HG03097 (cell line): ENCODE results near the gene FAM43B.
"Not testable (repeated sequence)": the region's sequence is repeated elsewhere in the genome, so short reads cannot be mapped to it uniquely, and the experiment has no call there.

Experiments used
- ATAC-seq: cut with Tn5 transposase; IDR thresholded peaks from one replicate; pipeline ENCODE4 v1.9.1; 2021; ENCODE audit not compliant: unreplicated experiment, low FRiP score

Gene FAM43B, protein sequence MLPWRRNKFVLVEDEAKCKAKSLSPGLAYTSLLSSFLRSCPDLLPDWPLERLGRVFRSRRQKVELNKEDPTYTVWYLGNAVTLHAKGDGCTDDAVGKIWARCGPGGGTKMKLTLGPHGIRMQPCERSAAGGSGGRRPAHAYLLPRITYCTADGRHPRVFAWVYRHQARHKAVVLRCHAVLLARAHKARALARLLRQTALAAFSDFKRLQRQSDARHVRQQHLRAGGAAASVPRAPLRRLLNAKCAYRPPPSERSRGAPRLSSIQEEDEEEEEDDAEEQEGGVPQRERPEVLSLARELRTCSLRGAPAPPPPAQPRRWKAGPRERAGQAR

GRCh38 chr1:20551945-20552727, at the start of gene FAM43B:
FAM43B (plus strand) TSS chr1:20552573; CDS start chr1:20552974, 401 bp downstream.
- no peak for ATAC-seq

- ATAC-seq: no peak
These were observed 46.9 kb upstream of the FAM43B start for GRCh38 chr1:20505488-20505887.

GRCh38 chr1:20507248-20507563, 45.2 kb upstream of the FAM43B start:
- ATAC-seq: peak; percentile 13

DNA sequence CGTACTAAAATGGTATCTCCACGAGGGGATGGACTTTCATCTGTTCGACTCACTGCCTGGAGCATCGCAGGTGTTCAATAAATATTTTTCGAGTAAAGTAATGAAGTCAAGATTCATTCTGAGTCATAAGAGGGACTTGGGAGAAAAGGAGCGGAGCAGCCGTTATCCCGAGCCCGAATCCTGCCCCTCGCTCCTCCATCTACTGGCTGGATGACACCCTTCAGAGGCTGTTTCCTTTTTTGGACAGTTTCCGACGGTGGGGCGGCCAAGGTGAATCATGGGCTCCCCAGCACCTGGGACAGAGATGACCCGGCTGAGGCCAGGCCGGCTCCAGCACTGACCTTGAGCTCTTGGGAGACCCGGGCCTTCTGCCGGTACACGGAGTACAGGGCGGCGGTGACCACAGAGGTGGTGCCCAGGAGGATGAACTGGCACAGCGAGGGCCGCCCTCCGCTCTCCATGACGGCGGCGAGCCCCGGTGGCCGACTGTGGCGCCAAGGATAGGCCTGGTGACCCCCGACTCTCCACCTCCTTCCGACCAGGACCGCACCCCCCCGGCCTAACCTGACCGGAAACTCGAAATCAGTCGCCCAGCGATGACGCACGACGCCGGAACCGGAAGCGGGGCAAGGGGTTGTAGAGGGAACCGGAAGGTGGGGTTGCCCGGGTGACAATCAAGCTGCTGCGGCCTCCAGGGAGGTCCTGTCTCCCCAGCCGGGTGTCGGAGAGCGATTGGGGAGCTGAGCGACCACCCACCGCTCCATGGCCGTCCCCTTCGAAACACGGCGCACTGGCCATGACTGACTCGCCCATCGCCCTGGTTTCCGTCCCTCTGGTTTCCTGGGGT, 44.6 kb upstream of the FAM43B start, which contains the start of gene MUL1:
TSS of gene MUL1 (minus strand) at position 588 of the 847 bp plus-strand sequence. CDS start at position 461, 127 bp downstream.
- peak; percentile 79 for ATAC-seq

DNA sequence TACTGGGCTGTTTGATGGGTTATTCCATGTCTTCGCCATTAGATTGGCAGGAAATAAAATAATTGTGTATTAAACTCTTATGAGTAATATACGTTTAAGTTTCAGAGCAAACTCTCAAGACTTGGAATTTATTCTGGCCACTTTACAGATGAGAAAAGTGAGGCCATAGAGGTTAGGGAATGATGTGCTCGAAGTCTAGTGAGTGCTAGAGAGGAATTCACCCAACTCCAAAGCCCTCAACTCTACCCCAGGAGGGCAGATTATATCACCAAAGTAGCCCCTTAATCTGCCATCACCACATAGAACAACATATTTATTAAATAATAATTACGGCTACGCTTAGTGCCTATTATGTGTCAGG, 44.0 kb upstream of the FAM43B start:
- no peak for ATAC-seq

GRCh38 chr1:20511518-20512428, 40.6 kb upstream of the FAM43B start:
- ATAC-seq: no peak

GRCh38 chr1:20519609-20520262, 32.6 kb upstream of the FAM43B start:
- ATAC-seq: not testable (repeated sequence)

- no peak for ATAC-seq
These were observed 30.2 kb upstream of the FAM43B start for GRCh38 chr1:20521960-20522861.

DNA sequence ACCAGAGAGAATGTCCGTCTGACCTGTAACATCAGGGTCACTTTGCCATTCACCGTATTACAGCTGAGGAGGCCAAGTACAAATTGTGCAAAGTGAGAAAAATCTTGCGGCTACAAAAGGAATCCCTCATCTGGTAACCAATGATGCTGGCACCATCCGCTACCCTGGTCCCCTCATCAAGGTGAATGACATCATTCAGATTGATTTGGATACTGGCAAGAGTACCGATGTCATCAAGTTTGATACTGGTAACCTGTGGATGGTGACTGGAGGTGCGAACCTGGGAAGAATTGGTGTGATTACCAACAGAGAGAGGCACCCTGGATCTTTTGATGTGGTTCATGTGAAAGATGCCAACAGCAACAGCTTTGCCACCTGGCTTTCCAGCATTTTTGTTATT, 26.1 kb upstream of the FAM43B start:
- ATAC-seq: no peak

DNA sequence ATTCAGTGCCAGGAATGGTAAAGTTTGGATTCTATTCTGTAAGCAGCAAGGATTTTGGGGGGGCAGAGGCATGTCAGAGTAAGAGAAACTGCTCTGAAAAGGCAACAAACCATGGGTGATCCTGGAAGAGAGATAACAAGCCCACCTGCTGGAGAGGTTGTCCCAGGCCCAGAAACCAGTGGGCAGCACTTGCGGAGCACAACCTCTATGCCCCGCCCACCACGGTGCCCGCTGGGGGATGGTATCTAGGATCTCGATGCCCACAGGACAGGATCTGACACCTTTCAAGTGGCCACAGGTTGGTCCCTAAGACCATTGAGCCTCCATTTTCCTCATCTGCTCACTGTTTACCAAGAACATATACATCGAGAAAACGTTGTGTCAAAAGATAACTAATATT, 24.2 kb upstream of the FAM43B start:
- no peak for ATAC-seq

GRCh38 chr1:20530306-20530705, 22.1 kb upstream of the FAM43B start:
- no peak for ATAC-seq

GRCh38 chr1:20530901-20531300, 21.5 kb upstream of the FAM43B start:
- no peak for ATAC-seq

GRCh38 chr1:20533635-20534034, 18.7 kb upstream of the FAM43B start:
- ATAC-seq: no peak

GRCh38 chr1:20534659-20535417, 17.5 kb upstream of the FAM43B start:
- ATAC-seq: no peak

DNA sequence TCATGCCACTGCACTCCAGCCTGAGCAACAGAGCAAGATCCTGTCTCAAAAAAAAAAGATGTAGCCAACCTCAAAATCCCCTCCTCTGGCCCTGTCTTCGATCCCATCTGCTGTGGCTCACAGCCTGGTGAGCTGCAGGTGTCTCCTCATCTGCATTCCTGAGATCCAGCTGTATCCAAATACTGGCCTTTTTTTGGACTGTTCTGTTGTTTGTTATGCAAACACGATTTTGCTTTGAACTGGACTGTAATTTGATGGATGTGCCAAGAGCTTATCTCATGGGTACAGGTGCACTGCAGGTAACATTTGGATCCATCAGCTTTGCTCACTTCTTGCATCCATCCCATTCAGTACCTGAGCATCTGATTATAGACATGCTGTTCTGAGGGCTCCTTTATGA, 14.1 kb upstream of the FAM43B start:
- no peak for ATAC-seq

GRCh38 chr1:20538760-20539551, 13.4 kb upstream of the FAM43B start:
- ATAC-seq: no peak

DNA sequence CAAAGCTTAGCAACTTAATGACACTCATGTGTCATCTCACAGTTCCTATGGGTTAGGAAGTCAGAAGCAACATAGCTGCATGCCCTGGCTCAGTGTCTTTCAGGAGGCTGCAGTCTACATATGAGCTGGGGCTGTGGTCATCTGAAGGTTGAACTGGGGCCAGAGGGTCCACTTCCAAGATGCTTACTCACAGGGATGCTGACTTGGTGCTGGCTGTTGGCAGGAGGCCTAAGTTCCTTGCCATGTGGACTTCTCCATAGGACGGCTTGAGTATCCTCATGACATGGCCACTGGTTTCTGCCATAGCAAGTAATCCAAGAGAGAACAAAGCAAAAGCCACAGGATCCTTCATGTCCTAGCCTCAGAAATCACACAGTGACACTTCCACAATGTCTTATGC, 12.1 kb upstream of the FAM43B start:
- ATAC-seq: no peak
